HG03139 (cell line): Measurements from ENCODE around the gene TACR1.
"Not testable (repeated sequence)": the region's sequence is repeated elsewhere in the genome, so short reads cannot be mapped to it uniquely, and the experiment has no call there.

ENCODE experiments used
- ATAC-seq: cut with Tn5 transposase; IDR thresholded peaks from one replicate; pipeline ENCODE4 v1.9.1; 2021; ENCODE audit not compliant: unreplicated experiment

TACR1 gene, protein sequence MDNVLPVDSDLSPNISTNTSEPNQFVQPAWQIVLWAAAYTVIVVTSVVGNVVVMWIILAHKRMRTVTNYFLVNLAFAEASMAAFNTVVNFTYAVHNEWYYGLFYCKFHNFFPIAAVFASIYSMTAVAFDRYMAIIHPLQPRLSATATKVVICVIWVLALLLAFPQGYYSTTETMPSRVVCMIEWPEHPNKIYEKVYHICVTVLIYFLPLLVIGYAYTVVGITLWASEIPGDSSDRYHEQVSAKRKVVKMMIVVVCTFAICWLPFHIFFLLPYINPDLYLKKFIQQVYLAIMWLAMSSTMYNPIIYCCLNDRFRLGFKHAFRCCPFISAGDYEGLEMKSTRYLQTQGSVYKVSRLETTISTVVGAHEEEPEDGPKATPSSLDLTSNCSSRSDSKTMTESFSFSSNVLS

DNA sequence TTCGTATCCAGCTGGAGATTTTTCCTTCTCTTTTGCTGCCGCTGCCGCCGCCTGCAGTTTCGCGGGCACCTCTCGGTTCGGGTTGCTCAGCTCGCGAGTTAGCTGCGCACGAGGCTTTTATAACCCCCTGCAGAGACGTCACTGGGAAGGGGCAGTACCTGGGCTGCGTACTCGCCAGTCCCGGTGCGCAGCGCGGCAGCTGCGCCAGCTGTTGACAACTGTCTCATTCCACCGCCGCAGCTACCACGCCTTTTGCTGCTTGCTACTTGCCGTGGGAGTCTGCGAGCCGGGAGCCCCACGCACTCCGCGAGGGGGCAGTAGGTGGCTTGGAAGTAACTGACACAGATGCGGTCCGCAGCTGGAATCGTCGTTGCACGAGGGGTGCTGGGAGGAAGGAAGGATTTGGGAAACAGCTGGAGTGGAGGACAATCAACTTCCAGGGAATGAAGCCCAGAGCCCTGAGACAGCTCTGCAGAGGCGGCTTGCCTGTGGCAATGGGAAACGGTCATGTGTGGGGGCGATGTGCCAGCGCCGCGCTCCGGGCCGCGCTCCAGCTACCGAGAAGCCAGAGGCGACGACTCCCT is at the start of gene TACR1:
Gene TACR1, minus strand, starts transcription at position 93 of the 584 bp plus-strand sequence. CDS start 586 bp downstream, outside the sequence.
- peak; percentile 80 for ATAC-seq

DNA sequence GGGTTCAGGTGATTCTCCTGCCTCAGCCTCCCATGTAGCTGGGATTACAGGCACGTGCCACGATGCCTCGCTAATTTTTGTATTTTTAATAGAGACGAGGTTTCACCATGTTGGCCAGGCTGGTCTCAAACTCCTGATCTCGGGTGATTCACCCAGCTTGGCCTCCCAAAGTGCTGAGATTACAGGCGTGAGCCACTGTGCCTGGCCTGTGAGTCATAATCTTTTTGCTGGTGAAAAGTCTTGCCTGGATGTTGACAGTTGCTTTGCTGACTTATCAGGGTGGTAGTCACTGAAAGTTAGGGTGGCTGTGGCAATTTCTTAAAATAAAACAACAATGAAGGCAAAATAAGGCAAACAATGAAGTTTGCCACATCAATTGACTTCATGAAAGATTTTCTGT is 49.3 kb upstream of the TACR1 start:
- ATAC-seq, result not testable (repeated sequence)

DNA sequence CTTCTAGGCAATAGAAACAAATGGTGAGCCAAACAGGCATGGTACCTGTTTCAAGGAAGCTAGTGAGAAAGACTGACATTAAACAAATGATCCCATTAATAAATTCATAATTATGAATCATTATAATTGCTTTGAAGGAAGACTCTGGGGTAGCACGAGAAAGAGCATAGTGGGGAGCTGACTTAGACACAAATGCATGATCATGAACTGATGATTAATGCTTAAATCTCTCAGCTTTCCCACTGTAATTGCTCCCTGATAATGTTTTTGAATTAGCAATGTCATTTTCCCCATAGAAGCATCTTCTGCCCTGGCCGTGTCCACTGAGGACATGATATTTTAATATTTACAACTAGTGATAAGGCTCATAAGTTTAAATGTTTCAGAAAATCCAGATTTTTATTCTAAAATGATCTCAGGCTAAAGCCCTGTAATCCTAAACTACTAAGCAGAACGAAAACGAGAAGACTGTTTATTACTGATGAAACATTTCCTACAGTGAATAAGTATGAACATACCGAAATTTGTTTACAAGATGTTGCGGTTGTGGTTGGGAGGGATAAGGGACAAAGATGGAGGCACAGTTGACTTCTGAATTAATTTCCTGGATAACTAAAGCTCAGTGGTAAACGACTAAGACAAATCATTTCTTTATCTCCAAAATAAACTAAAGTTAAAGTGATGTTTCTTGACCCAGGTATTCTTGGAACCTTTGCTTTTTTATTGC is 47.3 kb upstream of the TACR1 start:
- no peak for ATAC-seq

DNA sequence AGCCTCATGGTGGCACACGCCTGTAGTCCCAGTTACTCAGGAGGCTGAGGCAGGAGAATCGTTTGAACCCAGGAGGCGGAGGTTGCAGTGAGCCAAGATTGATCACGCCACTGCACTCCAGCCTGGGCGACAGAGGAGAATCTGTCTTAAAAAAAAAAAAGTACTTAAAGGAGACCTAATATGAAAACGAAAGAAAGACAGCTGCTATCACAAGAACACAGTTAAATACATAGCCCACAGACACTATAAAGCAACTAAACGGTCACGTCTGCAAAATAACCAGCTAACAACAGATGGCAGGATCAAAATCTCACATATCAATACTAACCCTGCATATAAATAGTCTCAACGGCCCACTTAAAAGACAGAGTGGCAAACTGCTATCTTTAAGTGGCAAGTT is 43.9 kb upstream of the TACR1 start:
- ATAC-seq, result no peak

DNA sequence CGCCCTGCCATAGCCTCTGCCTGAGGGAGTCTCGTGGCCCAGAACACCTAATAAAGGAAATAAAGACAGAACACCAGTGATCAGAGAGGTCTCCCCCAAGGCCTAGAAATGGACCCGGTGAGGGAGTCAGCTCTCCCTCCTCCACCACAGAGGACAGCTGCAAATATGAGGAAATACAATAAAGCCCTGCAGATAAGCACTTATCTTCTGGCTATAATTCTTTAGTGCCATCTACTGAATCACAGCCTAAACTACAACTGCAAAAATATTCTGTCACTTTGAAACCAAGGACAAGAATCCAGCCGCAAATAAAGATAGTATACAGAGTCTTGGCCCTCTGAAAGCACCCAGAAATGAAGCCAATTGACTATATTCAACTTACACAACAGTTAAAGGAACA is 42.4 kb upstream of the TACR1 start:
- ATAC-seq, result no peak

DNA sequence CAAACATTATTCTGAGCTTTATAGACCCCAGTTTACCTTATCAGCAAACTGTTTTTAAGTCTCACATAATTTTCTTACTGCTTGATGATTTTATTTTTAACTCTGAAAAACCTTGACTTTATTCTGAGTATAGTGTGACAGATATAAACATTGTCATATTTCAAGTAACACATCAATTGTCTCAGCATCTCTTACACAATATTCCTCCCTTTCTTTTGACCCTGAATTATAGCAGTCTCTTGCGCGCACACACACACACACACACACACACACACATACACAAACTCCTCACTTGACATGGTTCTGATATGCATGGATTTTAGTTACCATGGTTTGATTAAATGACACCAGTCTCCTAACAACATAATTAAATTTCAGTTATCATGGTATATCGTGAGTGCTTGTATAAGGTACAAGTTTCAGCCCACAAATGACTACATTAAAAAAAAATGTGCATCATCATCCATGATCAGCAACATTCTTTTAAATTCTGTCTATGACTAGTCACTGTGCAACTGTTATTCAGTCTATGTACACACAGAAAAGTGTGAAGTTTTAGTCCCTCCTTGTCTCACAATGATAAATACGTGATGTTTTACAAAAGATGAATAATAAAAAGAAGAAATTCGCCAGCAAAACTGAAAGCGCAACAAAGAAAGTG is 39.5 kb upstream of the TACR1 start:
- no peak for ATAC-seq

DNA sequence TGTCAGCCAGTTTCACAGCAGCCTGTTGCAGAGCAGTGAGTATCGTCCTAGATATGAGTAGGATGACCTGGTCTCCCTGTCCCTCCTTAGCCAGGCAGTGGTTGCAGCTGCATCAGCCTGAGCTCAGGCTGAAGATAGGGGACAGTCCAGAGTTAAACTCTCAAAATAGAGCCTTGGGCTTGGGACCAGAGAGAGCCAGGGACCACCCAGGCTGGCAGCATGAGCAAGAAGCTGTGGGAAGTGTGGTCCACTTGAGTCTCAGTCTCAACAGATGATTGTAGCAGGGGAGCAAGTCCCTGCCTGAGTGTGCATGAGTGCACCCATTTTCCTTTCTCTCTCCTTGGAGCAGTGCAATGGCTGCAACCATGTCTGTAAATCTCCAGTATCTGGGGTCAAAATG is 38.0 kb upstream of the TACR1 start:
- no peak for ATAC-seq

DNA sequence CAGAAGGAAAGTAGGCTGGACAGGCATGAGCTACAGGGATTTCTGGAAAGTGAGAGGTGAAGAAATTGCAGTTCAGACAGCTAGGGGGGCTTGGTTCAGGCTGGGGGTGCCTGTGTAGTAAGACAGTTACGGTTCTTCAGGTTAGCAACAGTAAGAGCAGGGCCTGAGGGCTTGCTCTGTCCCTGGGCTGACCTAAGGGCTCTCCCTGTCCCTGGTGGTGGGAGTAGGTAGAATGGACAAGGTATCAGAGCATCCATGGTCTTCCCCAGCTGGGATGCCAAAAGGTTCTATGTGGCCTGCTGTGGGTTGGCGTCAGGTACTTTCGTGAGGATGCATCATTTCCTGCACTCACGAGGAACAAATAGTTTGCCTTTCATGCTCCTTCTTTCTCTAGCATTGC is 34.6 kb upstream of the TACR1 start:
- no peak for ATAC-seq

DNA sequence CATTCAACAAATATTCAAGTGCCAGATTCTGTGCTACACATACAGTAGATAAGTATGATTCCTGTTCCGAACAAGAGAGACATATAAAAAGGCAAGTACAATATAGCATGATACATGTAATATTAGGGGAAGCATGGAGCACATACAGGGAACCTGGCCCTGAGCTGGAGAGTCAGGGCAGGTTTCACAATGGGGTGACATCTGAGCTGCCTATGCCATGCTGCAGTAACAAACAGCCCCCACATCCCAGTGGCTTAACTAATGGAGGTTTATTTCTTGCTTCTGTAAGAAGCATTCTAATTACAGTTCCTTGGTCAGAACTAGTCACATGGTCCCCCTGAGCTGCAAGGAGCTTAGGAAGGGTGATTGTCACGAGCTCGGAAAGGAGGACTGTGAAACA is 27.3 kb upstream of the TACR1 start:
- no peak for ATAC-seq

DNA sequence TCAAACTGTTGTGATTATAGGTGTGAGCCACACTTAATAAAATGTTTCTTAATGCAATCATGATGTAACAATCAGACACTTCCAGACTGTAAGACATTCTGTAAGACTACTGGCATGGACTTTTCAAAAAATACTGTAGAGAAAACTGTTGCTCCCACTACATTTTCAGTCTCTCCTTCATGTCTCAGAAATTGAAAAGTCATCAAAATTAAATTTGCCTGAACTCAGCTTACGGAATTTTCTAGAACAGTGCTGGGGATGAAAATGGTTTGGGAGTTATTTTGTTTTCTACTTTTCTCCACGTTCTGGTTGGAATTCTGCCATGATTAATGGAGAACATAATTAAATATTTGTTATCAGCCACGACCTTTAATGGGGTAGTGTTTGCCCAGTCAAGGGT is 26.8 kb upstream of the TACR1 start:
- no peak for ATAC-seq

DNA sequence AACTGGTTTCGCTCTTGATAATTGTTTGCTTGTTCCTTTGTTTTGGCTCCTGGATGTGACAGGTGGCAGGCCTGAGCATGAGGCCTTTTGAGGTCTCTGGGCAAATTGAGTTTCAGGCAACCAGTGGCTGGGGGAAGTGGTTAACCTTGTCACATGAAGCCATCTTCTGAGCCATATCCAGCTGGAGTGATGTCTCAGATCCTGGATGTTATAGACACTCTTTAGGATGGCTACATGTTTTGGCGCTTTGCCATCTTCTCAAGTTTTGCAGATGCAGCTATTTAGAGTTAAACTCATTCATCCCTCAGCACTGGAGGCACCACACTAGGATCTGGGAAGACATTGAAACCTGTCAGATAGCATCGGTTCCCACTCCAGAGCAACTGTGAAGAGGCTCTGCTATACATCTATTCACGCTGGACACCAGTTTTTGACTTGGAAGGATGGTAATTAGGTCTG is 25.3 kb upstream of the TACR1 start:
- ATAC-seq, result no peak

DNA sequence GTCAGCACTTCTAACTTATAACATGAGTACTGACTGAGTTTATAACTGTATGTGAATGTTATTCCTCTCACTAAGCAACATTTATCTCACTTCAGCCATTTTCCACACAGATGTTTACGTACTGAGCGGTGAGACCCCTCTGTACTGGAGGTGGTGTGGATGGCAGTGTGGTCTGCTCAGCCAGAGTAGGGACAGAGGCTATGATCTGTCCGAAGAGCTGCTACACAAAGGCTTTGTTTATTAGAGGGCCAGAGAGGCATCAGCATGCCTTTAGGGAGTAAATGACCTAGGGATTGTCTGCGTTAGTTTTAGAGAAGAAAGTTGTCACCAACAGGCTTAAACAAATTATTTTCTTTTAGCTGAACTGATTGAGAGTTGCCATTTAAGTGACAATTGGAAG is 23.2 kb upstream of the TACR1 start:
- no peak for ATAC-seq

DNA sequence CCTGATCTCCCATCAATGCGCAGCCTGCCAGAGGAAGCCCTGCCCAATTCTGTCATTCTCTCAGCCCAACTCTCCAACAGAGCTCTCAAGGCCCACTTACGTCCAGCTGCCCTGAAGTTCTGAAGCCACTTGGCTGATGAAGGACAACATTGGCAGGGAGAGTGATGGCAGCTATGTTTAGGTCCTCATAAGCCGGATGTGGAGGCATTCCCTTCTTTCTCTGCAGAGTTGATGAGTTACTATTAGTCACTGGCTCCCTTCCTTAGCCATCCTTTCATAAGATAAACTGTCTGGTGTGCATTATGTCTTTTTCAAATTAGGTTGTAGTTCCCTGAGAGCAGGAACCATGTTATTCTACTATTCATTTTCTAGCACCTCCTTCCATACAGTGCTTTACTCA is 22.5 kb upstream of the TACR1 start:
- no peak for ATAC-seq

DNA sequence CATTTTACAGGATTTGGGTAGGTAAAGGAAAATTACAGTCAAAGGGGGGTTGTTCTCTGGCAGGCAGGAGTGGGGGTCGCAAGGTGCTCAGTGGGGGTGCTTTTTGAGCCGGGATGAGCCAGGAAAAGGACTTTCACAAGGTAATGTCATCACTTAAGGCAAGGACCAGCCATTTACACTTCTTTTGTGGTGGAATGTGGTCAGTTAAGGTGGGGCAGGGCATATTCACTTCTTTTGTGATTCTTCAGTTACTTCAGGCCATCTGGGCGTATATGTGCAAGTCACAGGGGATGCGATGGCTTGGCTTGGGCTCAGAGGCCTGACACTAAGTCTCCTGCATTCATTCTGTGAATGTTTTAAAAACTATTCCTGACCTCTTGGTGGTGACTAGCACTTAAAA is 19.9 kb upstream of the TACR1 start:
- ATAC-seq, result not testable (repeated sequence)

DNA sequence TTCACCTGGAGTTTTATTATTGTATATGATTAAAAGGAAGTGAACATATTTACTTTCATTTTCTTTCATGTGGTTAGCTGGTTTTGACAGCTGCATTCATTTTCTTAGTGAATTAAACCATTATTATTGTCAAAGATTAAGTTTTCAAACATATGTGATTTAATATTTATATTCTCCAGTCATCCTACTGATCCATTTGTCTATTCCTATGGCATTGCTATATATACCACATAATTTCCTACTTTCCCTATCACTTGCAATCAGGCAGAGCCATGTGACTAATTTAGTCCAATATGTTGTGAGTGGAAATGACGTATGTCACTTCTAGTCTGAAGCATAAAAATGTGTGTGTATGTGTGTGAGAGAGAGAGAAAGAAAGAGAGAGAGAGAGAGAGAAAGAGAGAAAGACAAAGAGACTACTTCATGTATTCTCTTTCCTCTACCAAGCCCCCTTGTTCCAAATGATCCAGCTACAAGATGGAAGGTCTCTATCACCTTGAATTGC is 12.0 kb upstream of the TACR1 start:
- no peak for ATAC-seq

DNA sequence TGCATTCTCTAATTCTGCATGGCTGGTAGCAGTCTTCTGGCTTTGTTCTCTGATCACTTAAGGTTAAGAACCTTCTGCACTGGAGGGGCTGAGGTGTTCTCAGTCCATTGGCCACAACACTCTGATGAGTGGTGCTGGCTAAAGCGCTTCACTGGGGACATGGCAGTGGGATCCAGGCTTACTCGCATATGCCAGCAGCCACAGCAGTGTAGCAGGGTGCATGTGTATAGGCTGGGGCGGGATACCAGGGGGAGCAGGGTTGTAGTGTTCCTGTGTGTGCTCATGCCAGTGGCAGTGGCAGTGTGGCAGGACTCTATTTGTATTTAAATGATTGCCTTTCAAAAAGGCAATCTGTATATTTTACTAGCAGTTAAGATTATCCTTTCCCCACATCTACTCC is 11.1 kb upstream of the TACR1 start:
- no peak for ATAC-seq

DNA sequence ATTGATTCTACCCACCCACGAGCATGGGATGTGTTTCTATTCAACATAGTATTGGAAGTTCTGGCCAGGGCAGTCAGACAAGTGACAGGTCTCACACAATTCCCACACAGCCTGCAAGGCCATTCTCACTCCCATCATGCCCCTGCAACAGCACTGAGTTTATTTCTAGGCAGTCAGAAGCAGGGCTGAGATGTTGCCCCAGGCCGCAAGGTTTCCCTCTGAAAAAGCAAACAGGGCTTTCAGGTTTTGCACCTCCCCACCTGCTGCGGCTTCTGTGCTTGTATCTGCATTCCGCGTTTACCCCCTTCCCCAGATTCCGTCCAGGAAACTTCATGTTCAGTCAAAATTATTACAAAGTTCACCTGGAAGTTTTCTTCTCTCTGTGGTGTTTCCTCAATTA is 9.4 kb upstream of the TACR1 start:
- no peak for ATAC-seq

DNA sequence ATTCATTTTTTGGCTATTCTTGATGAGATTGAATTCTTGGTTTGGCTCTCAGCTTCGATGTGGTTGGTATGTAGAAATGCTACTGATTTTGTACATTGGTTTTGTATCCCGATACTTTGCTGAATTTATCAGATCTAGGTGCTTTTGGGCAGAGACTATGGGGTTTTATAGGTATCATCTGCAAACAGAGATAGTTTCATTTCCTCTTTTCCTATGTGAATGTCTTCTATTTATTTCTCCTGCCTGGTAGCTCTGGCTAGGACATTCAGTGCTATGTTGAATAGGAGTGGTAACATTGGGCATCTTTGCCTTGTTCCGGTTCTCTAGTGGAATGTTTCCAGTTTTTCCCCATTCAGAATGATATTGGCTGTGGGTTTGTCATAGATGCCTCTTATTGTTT is 5.5 kb upstream of the TACR1 start:
- ATAC-seq, result no peak

DNA sequence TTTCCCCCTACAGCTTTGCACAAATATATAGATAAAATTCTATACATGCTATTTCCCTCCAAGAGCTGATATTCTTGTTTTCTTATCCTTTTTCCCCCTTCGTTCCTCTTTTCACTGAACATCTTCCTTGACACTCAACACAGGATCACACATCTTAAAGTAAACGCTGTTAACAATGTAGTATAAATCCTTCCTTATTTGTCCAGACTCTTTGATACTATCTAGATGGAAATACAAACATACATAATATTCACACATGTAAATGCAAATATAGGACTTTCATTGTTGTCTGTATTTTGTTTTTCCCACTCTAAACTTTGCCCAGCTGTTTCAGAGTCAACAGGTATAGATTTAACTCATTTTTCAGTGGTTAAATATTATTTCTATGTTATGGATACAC is 3.0 kb upstream of the TACR1 start:
- ATAC-seq, result no peak

DNA sequence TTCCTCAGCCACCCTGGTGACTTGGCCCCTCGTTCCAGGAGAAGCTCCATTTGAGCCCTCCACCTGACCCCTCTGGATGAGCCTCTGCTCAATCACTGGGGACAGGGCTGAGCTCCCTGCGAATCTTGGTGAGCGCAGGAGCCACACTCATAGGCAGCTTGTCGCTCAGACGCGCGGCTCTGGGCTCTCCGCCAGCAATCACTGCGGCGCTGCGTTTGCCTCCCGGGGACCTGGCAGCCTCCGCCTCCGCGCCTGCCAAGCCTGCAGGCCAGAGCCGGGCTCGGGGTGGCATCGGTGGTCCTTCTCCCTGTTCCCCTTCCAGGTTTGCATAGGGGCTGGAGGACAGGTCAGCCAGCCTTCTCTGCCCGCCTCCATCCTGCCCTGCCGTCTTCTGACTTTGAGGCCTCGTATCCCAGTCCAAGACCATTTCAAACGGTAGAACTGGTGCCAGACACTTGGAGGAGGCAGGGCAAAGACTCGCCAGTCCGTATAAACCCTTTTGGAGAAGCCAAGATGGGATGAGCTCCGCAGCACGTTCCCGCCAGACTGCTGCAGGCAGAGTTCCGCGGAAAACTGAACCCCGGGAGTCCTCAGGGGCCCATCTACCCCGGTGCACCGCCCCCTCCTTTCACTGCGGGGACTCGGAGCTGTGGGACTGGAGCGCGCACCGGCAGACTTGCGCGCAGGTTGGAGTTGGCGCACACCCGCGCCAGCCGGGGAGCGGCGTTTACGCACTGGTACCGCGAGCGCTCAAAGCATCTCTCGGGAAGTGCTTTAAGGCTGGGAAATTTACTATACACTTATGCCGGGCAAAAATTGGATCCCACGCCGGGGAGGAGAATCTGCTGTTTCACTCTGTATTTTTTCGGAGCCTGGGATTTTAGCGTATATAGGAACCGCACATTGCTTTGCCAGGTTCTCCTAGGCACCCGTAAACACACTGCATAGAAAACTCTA is 1.1 kb upstream of the TACR1 start:
- ATAC-seq, result no peak
